GM21723 (cell line): Measurements from ENCODE around the gene MAML3.

Source experiments
- ATAC-seq: cut with Tn5 transposase; IDR thresholded peaks from one replicate; pipeline ENCODE4 v1.9.1; 2021; ENCODE audit warnings: mild to moderate bottlenecking, moderate library complexity; ENCODE audit not compliant: unreplicated experiment

Gene MAML3

DNA sequence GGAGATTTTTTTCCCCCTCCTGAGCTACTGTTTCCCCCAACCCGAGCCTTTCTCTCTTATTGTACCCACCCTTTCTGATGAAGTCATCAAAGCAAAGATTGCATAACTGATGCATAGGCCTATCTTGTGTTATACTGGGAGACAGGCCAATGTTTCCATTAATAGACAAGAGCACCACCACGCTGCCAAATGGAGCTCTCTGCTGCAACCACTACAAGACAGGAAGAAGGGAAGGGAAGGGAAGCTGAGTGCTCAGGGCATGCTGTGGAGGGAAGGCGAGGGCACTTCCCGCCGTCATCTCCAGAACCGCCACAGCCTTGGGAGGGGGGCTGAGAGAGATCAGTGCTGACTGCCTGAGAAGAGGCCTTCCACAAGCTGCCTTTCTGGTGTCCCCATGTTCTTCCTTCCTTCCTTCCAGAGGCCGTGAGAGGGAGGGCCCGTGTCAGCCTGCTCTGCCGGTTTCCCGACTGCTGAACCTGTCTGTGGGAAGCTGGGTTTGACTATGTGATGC lies 413.4 kb downstream of the MAML3 start:
- no peak for ATAC-seq

DNA sequence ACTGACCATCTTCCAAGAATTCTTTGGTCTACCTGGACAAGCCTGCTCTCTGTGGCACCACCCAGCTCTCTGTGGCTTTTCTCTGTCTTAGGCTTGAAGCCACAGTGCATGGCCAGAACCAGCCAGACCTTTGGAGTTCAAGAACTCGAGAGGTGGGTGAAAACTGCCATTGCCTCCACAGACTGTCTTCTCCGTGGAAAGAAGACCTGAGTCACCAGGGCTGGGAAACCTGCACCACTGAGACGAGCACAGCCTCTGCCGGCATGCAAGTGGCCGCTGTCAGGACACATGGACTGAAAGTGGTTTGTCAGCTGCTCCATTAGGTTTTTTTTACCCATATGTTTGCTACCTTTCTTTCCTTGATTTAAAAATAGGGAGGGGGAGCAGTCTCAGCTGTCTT lies 413.9 kb downstream of the MAML3 start:
- no peak for ATAC-seq

DNA sequence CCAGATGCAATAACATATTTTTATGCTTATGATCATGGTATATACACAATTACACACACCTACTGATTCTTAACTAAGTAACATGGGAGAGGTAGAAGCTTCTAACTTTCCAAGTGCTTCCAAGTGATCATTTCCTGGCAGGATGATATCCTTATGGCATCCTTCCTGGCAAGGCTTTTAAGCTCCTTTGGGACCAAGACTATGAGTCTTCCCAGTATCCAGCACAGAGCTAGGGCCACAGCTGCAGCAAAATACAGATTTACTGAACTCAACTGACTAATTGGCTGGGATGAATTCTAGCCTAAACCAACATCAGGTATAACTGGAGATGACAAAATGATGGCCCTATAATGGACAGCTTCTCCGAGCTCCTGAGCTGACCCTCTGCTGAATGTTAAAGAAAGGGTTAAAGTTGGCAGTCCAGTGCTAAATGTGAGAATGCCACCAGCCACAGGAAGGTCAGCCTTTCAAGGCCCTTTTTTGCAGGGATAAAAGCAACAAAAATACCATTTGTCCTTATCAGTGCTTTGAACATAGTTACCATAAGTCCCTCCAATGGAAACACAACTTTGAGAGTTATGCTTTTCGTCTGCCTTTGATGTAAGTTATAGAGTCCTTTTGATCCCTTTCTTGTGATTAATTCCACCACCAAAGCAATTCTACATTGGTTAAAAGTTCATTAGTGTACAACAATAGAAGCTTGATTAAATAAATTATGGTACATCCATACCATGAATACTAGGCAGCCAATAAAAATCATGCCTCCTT lies 415.0 kb downstream of the MAML3 start:
- no peak for ATAC-seq

DNA sequence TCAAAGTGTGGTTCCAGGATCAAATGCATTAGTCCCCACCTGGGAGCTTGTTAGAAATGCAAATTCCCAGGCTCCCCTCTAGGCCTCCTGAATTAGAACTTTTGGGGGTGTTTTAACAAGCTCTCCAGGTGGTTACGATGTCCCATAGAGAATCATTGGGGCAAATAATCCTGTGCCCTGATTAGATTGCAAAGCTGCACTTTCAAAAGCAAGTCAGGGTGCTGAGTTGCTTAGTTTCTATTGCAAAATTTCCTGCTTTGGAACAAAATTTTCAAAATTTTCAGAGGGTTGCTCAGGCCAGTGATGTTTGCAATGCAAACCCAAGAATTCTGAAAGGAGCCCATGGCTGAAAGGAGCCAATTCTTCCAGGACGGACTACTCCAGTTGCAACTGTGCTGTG lies 417.3 kb downstream of the MAML3 start:
- no peak for ATAC-seq

DNA sequence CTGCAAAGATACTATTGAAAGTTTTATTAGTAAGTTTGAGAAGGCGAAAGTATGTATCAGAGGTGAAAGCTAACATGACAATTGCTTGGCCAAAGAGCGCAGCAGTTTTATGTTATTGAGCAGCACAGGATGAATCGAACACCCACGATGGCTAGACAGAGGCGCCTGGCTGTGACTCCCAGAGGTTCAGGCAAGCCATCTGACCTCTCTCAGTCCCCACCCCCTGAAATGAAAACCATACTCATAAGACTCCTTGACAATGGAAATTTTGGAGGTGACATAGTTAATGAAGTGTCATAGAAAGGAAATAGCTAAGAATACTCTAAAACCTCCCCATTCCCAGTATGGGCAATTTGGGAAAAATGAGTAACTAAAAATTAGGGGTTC lies 417.7 kb downstream of the MAML3 start:
- ATAC-seq: no peak

DNA sequence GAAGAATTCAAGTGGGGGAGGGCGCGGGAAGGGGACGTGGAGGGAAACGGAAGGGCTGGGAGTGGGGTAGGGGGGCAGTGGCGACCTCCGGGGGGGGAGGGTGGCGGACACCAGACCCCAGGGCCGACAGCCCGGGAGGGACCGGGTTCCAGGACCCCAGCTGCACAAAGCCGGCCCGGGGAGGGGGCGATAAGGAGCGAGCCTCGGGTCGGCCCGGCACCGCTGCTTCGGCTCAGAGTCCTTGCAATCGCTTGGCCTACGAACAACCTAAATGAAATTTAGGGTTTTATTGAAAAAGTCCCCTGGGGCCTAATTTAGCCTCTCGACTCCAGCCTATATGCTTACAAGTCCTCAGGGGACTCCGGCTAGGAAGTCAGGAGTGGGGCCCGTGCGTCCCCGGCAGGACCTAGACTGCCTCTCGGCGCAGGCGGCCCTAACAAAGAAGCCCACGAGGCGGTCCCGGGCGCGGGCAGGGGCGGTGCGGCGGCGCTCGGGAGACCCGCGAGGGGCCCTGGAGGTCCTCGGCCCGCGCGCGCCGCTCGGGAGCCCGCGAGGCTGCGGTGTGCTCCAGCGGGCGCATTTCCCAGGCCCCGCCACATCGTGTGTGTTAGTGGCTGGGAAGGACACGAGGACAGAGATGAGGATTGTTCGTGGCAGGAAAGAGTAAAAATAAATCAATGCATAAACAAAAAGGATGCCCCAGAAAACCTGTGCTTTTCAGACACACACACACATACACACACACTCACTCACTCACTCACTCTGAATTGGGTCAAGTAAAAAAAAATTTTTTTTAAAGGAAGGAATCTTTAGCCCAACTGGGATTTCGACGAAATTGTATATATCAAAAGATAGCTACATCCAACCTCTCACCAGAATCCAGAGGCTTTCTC lies 418.4 kb downstream of the MAML3 start:
- no peak for ATAC-seq

DNA sequence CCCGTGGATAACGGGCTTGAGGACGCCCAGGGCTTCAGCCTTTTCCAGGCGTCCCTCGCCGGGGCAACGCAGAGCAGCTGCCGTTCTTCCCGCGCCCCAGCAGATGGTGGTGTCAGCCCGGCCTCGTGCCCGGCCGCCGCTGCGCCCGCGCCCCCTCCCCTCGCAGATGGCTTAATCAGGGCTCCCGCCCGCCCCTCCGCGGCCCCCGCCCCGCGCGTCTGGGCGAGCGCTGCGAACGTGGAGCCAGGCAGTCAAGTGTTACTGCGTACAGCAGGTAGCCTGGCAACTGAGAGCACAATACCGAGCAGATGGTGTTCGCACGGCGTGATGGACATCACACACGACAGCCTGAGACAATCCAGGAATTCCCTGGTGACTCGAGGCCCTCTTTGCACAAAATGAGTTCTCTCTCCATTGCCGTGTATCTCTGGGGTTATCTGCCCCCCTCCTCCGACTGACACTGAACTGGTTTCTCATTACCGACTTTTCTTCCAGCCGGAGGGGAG lies 419.1 kb downstream of the MAML3 start:
- peak; percentile 76 for ATAC-seq

DNA sequence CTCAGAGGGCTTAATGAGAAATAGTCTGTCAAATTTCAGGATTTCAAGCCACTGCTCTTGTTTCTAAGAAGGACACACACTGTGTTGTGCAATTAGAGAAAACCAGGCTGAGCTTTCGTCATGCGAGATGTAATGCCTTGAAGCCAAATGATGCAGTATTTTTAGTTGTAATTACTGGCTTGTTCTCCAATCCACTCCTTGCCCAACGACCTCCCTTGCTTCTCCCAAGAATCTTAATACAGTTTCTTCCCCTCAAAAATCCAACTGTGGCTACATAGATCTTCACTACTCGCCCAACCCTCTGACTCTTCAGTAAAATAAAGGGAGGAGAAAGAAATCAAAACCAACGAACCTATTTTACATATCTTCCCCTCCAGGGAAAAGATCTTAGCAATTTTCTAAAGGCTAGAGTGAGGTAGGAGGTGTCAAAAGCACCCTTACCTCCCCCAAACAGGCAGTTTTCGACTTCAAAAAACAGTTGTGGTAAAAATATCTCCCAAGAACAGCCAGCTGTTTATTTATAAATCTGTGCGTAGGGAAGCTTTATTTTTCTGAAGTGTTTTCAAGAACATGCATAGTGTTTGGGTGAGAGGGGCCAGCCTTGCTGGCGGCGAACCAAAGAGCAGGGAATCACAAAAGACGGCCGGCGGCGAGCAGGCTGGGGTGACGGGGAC lies 419.6 kb downstream of the MAML3 start:
- no peak for ATAC-seq

DNA sequence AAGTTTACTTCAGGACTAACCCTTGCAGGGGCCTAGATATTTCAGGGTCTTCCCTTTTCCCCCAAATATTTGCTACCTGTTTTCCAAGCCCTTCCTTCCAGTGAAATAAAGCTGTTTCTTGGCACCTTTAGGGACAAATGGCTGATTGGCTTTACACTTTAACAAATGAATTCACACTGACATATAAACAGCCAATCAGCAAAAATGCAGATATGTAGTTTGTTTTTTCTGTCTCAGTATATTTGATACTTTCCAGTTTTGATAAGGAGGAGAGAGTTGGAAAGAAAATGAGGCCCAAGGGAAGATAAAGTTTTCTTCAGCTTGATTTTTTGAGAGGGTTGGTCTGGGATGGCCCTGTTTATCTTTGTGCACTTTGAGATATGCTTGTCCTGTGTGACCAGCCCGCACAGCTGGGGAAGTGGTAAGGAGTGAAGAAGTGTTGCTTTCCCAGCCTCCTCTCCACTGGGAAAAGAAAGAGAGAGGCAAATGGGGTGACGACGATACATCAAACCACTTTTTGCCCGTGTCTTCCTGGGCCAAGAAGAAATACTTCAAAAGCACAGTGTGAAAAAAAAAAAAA lies 420.9 kb downstream of the MAML3 start:
- ATAC-seq: no peak

DNA sequence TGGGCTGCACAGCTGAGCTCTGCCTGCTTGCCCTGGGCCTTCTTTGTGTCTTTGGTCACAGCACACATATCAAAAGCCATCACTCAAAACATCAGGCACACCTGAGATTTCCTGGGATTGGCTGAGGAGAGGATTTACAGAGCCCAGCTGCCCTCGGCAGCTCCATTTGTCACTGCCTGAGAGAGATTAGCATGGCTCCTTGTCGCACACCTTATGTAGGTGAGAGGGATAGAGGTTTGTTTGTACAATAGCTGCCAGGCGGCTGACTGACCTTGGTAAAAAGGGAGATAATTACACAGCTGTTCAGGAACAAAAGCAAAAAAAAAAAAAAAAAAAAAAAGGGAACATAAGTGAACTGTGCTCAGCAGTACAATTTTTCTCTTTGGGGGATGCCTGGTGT lies 425.1 kb downstream of the MAML3 start:
- no peak for ATAC-seq

DNA sequence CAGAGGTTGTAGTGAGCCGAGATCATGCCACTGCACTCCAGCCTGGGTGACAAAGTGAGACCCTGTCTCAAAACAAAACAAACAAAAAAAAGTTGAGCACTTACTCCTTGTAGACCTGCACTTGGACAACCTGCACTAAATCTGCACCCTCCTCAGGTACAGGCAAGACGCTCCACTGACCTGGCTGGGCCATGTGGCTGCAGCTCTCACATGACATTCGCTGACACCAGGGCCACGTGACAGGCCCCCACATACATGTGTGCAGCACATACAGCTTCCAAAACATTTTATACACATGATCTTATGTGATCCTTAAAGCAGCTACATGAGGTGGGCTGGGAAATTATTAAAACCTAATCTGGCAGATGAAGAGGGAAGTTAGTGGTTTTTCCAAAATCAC lies 425.8 kb downstream of the MAML3 start:
- no peak for ATAC-seq

DNA sequence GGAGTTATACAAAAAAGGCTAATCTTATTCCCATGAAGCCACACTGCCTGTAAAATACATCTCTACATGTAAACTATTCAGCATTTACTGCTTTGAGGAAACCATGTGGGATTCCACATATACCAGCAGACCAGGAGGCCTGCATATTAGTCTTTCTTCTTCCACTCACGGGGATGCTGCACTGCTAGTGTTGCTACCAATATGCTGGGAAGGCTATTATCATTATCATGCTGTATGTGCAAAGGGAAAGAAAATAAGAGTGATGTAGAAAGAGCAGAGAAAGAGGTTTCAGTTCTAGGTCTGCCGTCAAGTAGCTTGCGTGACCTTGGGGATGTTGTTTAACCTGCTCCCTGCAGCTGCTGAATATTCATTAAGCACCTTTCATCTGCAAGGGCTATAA lies 427.4 kb downstream of the MAML3 start:
- ATAC-seq: no peak

DNA sequence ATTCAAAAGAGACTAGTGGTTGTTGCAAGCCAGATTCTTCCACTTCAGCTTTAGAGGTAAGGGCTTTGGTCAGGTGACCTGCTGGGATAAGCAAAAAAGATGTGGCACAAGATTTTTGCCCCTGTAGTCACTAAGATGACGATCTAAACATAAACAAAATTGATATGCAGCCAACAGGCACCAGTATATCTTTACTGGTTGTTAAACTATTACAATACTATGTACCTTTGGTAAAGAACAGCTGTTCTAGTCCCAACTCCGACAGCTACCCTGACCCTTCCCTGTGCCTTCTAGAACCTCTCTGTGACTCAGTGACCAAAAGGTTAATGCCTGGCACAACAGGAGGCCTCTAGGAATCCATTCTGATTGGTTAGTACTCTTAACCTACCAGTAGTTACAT lies 428.7 kb downstream of the MAML3 start:
- no peak for ATAC-seq

DNA sequence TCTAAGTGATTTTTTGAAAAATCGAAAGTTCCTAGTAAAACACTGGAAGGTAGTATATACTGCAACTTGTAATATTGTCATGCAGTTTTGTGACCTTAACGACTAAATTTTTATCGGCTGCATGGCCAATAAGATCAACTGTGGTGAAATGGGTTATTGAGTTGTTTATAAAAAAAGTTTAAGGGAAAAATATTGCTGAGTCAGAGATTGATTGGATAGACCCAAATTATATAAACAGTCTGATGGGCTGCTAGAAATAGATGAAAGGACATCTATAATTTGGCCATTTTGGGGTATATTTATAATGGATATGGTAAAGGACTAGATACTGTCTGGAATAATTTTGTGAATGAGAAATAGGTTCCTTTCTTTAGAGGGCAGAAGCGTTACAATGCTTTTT lies 432.2 kb downstream of the MAML3 start:
- ATAC-seq: no peak

DNA sequence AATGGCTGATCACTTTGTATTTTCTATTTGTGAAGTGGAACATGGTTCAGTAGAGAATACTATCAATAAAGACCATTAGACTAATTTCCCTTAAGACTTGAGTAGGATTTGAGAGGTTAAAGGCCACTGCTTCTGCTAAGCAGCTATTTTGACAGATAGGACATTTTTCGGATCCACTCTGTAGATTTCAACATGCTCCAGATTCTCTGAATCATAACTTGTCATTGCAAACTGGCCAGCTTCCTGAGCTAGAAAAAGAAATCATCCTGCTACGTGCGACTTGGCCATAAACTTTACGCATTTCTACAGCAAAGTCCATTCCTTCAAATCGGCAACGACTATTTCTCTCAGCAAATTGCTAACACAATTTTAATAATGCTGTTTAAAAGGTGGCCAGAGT lies 433.2 kb downstream of the MAML3 start:
- ATAC-seq: no peak

DNA sequence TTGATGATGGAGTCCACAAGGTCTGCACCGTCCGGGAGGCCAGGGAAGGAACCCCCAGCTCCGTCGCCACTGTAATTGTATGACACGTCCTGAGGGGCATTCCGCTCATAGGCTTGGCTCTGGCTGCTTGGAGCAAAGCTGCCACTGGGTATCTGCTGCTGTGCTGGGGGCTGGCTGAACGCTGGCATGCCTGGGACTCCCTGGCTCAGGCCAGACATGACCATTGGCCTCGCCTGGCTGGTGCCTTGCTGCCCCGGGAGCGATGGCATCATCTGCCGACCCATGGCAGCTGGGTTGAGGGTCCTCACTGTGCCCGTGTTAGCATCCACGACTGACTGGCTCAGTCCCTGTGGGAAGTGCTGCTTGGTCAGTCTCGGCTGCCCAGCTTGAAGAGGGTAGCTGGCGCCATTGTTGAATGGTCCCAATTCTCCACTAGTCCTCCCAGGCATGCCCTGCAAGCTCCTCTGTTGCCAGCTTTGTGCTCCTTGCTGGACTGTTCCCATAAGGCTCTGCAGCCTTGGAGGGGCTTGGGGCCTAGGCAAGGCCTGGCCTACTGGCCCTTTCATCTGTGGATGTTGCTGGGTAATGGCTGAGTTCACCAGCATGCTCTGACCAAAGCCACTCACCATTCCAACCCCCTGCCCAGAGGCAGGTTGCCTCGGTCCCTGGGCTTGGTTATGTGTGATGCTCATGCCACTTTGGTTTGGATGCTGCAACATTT lies 434.4 kb downstream of the MAML3 start:
- no peak for ATAC-seq

DNA sequence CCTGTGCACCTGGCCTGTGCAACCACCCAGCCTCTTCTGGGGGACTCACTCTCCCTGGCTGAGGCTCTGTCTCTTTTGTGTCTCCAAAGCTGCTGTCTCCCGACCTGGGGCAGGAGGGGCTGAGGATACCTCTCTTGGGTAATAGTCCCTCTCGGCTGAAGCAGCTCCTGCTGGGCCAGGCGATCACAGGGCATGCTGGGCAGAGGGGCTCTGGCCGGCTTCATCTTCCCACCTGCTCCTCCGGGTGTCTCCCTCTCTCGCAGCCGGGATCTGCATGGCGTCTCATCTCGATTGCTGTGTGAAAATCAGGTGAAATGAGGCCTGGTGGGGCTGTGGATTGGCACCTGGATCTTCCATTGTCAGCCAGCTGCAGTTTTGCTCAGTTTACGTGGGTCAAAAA lies 435.2 kb downstream of the MAML3 start:
- no peak for ATAC-seq

DNA sequence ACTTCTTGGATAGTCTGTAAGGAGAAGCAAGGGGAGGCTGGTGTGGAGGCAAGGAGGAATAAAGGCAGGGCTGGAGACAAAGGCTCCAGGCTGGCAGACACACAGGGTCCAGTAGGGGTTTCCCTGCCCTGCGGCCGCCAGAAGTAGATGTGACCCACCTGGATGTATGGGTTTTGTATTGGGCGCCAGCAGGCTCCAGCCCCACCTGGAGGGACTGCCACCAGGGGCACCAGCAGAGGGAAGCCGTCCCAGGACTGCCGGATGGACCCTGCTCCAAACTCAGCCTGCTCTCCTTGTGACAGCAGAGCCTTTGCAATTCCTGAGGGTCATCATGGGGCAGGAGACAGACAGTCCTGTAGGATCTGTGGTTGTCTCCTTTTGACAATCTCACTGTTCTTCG lies 435.6 kb downstream of the MAML3 start:
- no peak for ATAC-seq

DNA sequence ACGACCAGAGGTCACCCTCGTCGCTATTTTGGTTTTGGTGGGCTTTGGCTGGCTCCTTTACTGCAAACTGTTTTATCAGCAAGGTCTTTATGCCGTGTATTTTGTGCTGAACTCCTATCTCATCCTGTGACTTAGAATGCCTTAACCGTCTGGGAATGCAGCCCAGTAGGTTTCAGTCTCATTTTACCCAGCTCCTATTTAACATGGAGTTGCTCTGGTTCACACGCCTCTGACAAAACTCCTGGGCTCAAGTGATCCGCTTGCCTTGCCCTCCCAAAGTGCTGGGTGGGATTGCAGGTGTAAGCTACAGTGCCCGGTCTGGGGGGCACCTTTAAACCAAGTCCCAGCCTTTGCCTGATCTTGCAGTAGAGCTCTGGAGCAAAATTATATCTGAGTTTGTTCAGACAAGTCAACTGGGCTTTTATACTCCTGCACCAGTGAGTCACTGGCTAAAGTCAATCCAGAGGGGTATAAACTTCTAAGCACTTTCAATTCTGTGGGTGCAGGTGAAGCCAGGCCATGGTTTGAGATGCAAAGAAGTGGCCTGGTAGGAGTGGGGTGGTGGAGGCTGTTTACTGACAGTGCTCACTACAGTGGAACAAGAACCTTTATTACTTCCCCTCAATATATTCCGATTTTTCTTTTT lies 438.1 kb downstream of the MAML3 start:
- no peak for ATAC-seq

DNA sequence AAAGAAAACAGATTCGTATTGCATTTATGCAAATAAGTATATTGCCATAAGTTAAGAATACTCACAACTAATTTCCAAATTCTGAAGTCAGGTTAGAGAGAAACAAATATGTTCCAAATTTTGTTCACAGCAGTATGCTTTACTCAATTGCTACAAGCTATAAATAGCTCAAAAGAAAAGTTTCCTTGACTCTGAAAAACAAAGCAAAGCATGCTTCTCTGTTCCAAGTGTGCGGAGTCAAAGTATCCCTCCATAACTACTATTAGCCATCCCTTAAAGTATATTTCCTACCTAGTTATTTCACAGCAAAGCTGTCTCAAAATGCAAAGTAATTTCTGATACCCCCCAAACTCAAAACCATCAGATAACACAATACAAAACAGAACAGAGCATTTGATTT lies 441.1 kb downstream of the MAML3 start:
- ATAC-seq: no peak
